H9 (cell line): Measurements from ENCODE around the gene NPY5R. TPM values are rescaled to one million over a fixed set of nuclear protein-coding genes. Genes with fewer than 3 reads are reported as not detected.

ENCODE experiments used
- DNase-seq: peaks from one replicate; pipeline ENCODE4 v3.0.0-alpha.2; 2017
- H2AFZ ChIP-seq: one replicate; pipeline ENCODE4 v1.6.1; 2013; ENCODE audit warnings: mild to moderate bottlenecking, low read length, control low read depth, moderate library complexity
- H2AK5ac ChIP-seq: 2 replicates; pipeline ENCODE4 v1.6.1; 2013; ENCODE audit warnings: low read length, control low read depth, mixed read lengths; ENCODE audit not compliant: insufficient read length
- H2BK120ac ChIP-seq: one replicate; pipeline ENCODE4 v1.6.1; 2013; ENCODE audit warnings: low read depth, mild to moderate bottlenecking, low read length, control low read depth, inconsistent platforms; ENCODE audit not compliant: poor library complexity, severe bottlenecking
- H2BK12ac ChIP-seq: 2 replicates; pipeline ENCODE4 v1.6.1; 2013; ENCODE audit warnings: low read length, control low read depth, mixed read lengths, low read depth; ENCODE audit not compliant: insufficient read length
- H2BK15ac ChIP-seq: 2 replicates; pipeline ENCODE4 v1.6.1; 2013; ENCODE audit warnings: low read depth, low read length, control low read depth
- H2BK20ac ChIP-seq: one replicate; pipeline ENCODE4 v1.6.1; 2013; ENCODE audit warnings: low read depth, mild to moderate bottlenecking, low read length, control low read depth, inconsistent platforms; ENCODE audit not compliant: poor library complexity, severe bottlenecking
- H2BK5ac ChIP-seq: 2 replicates; pipeline ENCODE4 v1.6.1; 2013; ENCODE audit warnings: low read length, control low read depth, mixed read lengths; ENCODE audit not compliant: insufficient read length
- H3K14ac ChIP-seq: 2 replicates; pipeline ENCODE4 v1.6.1; 2013; ENCODE audit warnings: low read length, control low read depth; ENCODE audit not compliant: insufficient read depth
- H3K18ac ChIP-seq: 2 replicates; pipeline ENCODE4 v1.6.1; 2013; ENCODE audit warnings: low read depth, mild to moderate bottlenecking, mixed read lengths, low read length, control low read depth; ENCODE audit not compliant: insufficient read length
- H3K23ac ChIP-seq: 2 replicates; pipeline ENCODE4 v1.6.1; 2013; ENCODE audit warnings: low read length, control low read depth, mixed read lengths, low read depth; ENCODE audit not compliant: insufficient read length
- H3K23me2 ChIP-seq: 2 replicates; pipeline ENCODE4 v1.6.1; 2013; ENCODE audit warnings: low read depth, mild to moderate bottlenecking, mixed read lengths, low read length, control low read depth; ENCODE audit not compliant: insufficient read length, poor library complexity, severe bottlenecking
- H3K27ac ChIP-seq: 2 replicates; pipeline ENCODE4 v1.5.1; 2013; ENCODE audit warnings: low read length, control low read depth, mixed read lengths, low read depth; ENCODE audit not compliant: insufficient read length
- H3K27me3 ChIP-seq: 2 replicates; pipeline ENCODE4 v1.6.1; 2013; ENCODE audit warnings: low read length, control low read depth, inconsistent platforms; ENCODE audit not compliant: insufficient read depth
- H3K4ac ChIP-seq: 2 replicates; pipeline ENCODE4 v1.6.1; 2013; ENCODE audit warnings: low read depth, mild to moderate bottlenecking, control low read depth, inconsistent platforms, low read length, moderate library complexity
- H3K4me1 ChIP-seq: 2 replicates; pipeline ENCODE4 v1.6.1; 2013; ENCODE audit warnings: low read length, control low read depth, inconsistent platforms; ENCODE audit not compliant: insufficient read depth
- H3K4me2 ChIP-seq: 2 replicates; pipeline ENCODE4 v1.6.1; 2013; ENCODE audit warnings: low read length, control low read depth, mixed read lengths; ENCODE audit not compliant: insufficient read length, insufficient read depth
- H3K56ac ChIP-seq: 2 replicates; pipeline ENCODE4 v1.6.1; 2013; ENCODE audit warnings: low read depth, mild to moderate bottlenecking, mixed read lengths, low read length, control low read depth; ENCODE audit not compliant: insufficient read length
- H3K79me1 ChIP-seq: 2 replicates; pipeline ENCODE4 v1.6.1; 2013; ENCODE audit warnings: low read depth, mild to moderate bottlenecking, moderate library complexity, low read length, control low read depth, inconsistent platforms; ENCODE audit not compliant: insufficient read depth, poor library complexity, severe bottlenecking
- H3K79me2 ChIP-seq: 2 replicates; pipeline ENCODE4 v1.6.1; 2013; ENCODE audit warnings: low read length, control low read depth, inconsistent platforms; ENCODE audit not compliant: insufficient read depth
- H3K9ac ChIP-seq: 2 replicates; pipeline ENCODE4 v1.6.1; 2013; ENCODE audit warnings: low read length, control low read depth, mixed read lengths; ENCODE audit not compliant: insufficient read length; ENCODE audit errors: extremely low read depth
- H3K9me3 ChIP-seq: one replicate; pipeline ENCODE4 v1.6.1; 2013; ENCODE audit warnings: low read depth, low read length, inconsistent platforms; ENCODE audit not compliant: control insufficient read depth
- H3T11ph ChIP-seq: one replicate; pipeline ENCODE4 v1.6.1; 2013; ENCODE audit warnings: mild to moderate bottlenecking, low read length, control low read depth, inconsistent platforms
- H4K20me1 ChIP-seq: one replicate; pipeline ENCODE4 v1.6.1; 2013; ENCODE audit not compliant: control insufficient read depth, insufficient read length, insufficient read depth
- H4K5ac ChIP-seq: 2 replicates; pipeline ENCODE4 v1.6.1; 2013; ENCODE audit warnings: low read depth, mild to moderate bottlenecking, mixed read lengths, low read length, control low read depth; ENCODE audit not compliant: insufficient read length
- H4K8ac ChIP-seq: replicated peaks from 2 replicates; pipeline ENCODE4 v1.6.1; 2013; ENCODE audit warnings: low read length, control low read depth, mixed read lengths, low read depth; ENCODE audit not compliant: insufficient read length
- H4K91ac ChIP-seq: 2 replicates; pipeline ENCODE4 v1.6.1; 2013; ENCODE audit warnings: low read depth, mild to moderate bottlenecking, moderate library complexity, mixed read lengths, low read length, control low read depth; ENCODE audit not compliant: insufficient read length
- H3K27ac Mint-ChIP-seq, 3 experiments: 2 replicates in 2 of 3; 3 replicates in 1 of 3; pipeline ENCODE4 v1.8.0; 2020 to 2021; ENCODE audit warnings: mixed read lengths in 3 of 3, mild to moderate bottlenecking in 1 of 3, moderate library complexity in 1 of 3
- H3K27me3 Mint-ChIP-seq: 2 replicates; pipeline ENCODE4 v1.8.0; 2021; ENCODE audit warnings: low read depth, mild to moderate bottlenecking, moderate library complexity, mixed read lengths
- H3K36me3 Mint-ChIP-seq, 3 experiments: 2 replicates in 2 of 3; 3 replicates in 1 of 3; pipeline ENCODE4 v1.8.0; 2020 to 2021; ENCODE audit warnings: low read depth in 3 of 3, mixed read lengths in 3 of 3; ENCODE audit not compliant: insufficient read depth in 1 of 3
- H3K4me1 Mint-ChIP-seq, 2 experiments: 2 replicates each; pipeline ENCODE4 v1.8.0; 2020; ENCODE audit warnings: mixed read lengths in 2 of 2
- H3K4me3 Mint-ChIP-seq, 2 experiments: 2 replicates in 1 of 2; 3 replicates in 1 of 2; pipeline ENCODE4 v1.8.0; 2020 to 2021; ENCODE audit warnings: mild to moderate bottlenecking in 2 of 2, mixed read lengths in 2 of 2, moderate library complexity in 1 of 2
- H3K9me3 Mint-ChIP-seq, 2 experiments: 2 replicates in 1 of 2; 3 replicates in 1 of 2; pipeline ENCODE4 v1.8.0; 2020; ENCODE audit warnings: mild to moderate bottlenecking in 2 of 2, mixed read lengths in 2 of 2, moderate library complexity in 1 of 2
- WGBS: extraction: QIAGEN DNeasy Blood & Tissue Kit; methylation state at CpG from one replicate; pipeline ENCODE4 v1.1.7; 2013; ENCODE audit warnings: missing lambda C conversion rate, low lambda C conversion rate, mixed read lengths; ENCODE audit not compliant: insufficient read length; ENCODE audit errors: extremely low coverage; 5-methylcytosine and 5-hydroxymethylcytosine counted together
- total RNA-seq: library from RNA; stranded (reverse); gene quantifications from 2 replicates; pipeline ENCODE4 v1.2.1, GENCODE V29; 2021
- TF ChIP-seq, protein P1 (sequence below): fragments of 200-600 bp; sonication (generic); conservative IDR thresholded peaks from 3 replicates; pipeline ENCODE4 v1.8.0; 2021; ENCODE audit warnings: antibody characterized with exemption, mild to moderate bottlenecking

The NPY5R gene
- total RNA-seq, 1 experiment from 2014 or later, result 4.2 TPM

DNA sequence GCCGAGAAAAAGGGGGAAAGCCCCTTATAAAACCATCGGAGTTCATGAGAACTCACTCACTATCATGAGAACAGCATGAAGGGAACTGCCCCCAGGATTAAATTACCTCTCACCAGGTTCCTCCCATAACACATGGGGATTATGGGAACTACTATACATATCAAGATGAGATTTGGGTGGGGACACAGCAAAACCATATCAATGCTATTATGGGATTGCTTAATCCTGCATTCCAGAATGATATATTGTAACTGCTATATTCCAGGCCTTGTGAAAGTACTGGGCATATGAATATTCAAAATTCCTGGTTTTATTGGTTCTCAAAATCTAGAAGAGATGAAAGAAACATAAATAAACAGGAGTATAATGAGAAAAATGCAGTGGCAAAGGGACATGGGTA, 40.6 kb upstream of the NPY5R start:
- Histone ChIP-seq H2BK12ac (no peak overlapping the region), H3T11ph (no peak overlapping the region), H2BK5ac (no peak overlapping the region), H4K20me1 (no peaks in the 10 kb centered on the region), H4K8ac (no peak overlapping the region), H3K23me2 (no peaks in the 10 kb centered on the region), H3K18ac (no peak overlapping the region), H2BK120ac (no peak overlapping the region), H3K27me3 (no peaks in the 10 kb centered on the region), H3K27ac (no peak overlapping the region), H3K79me1 (no peaks in the 10 kb centered on the region), H3K14ac (no peak overlapping the region), H3K56ac (no peak overlapping the region), H3K4ac (no peak overlapping the region), H3K9me3 (no peaks in the 10 kb centered on the region), H2AFZ (no peak overlapping the region), H4K5ac (no peak overlapping the region), H3K79me2 (no peaks in the 10 kb centered on the region), H3K23ac (no peak overlapping the region), H2BK15ac (no peak overlapping the region), H2AK5ac (no peak overlapping the region), H3K9ac (no peak overlapping the region), H2BK20ac (no peak overlapping the region), H3K4me1 (no peaks in the 10 kb centered on the region), H3K4me2 (no peak overlapping the region), H4K91ac (no peak overlapping the region)
- WGBS, result no CpG with 5 or more reads among the region's 2 CpGs
- TF ChIP-seq, protein P1, sequence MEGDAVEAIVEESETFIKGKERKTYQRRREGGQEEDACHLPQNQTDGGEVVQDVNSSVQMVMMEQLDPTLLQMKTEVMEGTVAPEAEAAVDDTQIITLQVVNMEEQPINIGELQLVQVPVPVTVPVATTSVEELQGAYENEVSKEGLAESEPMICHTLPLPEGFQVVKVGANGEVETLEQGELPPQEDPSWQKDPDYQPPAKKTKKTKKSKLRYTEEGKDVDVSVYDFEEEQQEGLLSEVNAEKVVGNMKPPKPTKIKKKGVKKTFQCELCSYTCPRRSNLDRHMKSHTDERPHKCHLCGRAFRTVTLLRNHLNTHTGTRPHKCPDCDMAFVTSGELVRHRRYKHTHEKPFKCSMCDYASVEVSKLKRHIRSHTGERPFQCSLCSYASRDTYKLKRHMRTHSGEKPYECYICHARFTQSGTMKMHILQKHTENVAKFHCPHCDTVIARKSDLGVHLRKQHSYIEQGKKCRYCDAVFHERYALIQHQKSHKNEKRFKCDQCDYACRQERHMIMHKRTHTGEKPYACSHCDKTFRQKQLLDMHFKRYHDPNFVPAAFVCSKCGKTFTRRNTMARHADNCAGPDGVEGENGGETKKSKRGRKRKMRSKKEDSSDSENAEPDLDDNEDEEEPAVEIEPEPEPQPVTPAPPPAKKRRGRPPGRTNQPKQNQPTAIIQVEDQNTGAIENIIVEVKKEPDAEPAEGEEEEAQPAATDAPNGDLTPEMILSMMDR, result no peak
- Mint-ChIP-seq H3K36me3 (no peaks in the 10 kb centered on the region), H3K27me3 (no peaks in the 10 kb centered on the region), H3K9me3 (no peaks in the 10 kb centered on the region), H3K4me1 (no peaks in the 10 kb centered on the region), H3K4me3 (no peak overlapping the region), H3K27ac (no peak overlapping the region)
- DNase-seq, result no peak
